Measurements from ENCODE around the gene TEPSIN. TPM values are rescaled to one million over a fixed set of nuclear protein-coding genes. Genes with fewer than 3 reads are reported as not detected.

TEPSIN gene
- total RNA-seq, 2 experiments from 2014 or later: 55.0 to 55.4 TPM

DNA sequence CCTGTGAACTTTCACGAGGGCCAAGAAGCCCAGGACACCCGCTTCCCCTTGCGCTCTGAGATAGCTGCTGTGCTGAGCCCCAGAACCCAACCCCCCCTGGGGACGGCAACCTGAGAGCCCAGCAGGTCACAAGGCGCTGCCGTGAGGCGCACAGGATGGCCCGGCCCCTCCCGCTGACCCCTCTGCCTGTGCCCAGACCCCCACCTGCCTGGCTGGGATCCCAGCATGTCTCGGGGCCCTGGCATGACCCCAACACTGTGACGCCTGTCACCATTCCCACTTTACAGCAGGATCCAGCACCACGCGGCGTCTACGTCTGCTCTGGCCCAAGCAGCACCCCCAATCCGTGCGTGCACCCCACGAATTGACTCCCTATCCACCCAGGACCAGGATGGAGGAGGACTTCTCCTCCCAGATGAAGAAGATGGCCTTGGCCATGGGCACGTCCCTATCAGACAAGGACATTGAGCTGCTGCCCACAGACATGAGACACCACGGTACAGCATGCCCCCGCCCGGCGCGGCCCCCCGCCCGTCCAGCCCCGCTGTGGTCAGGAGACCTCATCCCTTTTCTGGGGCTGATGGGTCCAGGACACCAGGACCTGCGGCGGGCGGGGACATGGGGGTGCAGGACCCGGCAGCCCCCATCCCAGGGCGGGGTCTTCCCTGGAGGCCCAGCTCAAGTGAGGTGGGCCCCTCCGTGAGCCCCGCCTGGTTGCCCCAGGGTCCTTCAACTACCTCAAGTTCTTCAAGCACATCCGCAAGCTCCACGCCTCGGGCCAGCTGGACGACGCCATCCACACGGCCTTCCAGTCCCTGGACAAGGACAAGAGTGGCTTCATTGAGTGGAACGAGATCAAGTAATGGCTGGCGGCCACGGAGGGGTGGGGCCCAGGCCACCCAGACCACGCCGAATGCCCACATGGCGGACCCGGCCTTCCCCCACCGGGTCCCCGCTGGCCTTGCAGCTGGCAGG, 57.7 kb downstream of the TEPSIN start:
- no peaks in the 10 kb centered on the region for H3K4me1 Mint-ChIP-seq
- H3K36me3 Mint-ChIP-seq (ENCODE audit: low read depth): no peaks in the 10 kb centered on the region
- H3K27ac Mint-ChIP-seq: no peak overlapping the region
- no peak for DNase-seq
- POLR2A ChIA-PET: no interaction called here
- CTCF ChIA-PET: interaction anchor here (0.6 kb wide), 1 partner anchor 152 kb away, joined by 6 read pairs; no protein-coding TSS in a partner anchor
- H3K4me3 Mint-ChIP-seq: no peak overlapping the region
- no peaks in the 10 kb centered on the region for H3K9me3 Mint-ChIP-seq
- peaks cover 1% of the 10 kb centered on the region for H3K27me3 Mint-ChIP-seq

GRCh38 chr17:81179861-81180260, 59.0 kb downstream of the TEPSIN start:
- H3K27me3 Mint-ChIP-seq: peaks cover 4% of the 10 kb centered on the region
- no peaks in the 10 kb centered on the region for H3K36me3 Mint-ChIP-seq (ENCODE audit: low read depth)
- no peak overlapping the region for H3K4me3 Mint-ChIP-seq
- CTCF ChIA-PET: no interaction called here
- no peak for DNase-seq
- no peaks in the 10 kb centered on the region for H3K9me3 Mint-ChIP-seq
- POLR2A ChIA-PET: no interaction called here
- no peak overlapping the region for H3K27ac Mint-ChIP-seq
- H3K4me1 Mint-ChIP-seq: no peaks in the 10 kb centered on the region

DNA sequence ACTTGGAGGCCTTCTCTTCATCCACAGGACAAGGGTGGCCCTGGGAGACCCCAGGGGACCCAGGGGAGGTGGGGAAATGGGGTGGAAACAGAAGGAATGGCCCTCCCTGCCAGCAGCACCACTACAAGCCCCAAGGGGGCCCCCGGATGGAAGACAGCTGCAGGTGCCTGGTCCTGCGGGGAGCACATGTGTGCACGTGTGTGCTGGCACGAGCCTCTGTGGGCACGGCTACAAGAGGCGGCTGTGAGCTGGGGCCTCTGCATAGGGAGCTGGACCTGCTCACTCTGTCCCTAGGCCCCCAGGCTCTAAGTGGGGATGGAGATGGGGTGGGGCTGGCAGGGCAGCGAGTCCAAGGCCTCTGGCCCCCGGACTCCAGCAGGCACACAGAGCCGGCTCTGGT, 59.6 kb downstream of the TEPSIN start:
- no peak overlapping the region for H3K4me3 Mint-ChIP-seq
- POLR2A ChIA-PET: no interaction called here
- H3K4me1 Mint-ChIP-seq: no peaks in the 10 kb centered on the region
- peaks cover 4% of the 10 kb centered on the region for H3K27me3 Mint-ChIP-seq
- no peaks in the 10 kb centered on the region for H3K36me3 Mint-ChIP-seq (ENCODE audit: low read depth)
- CTCF ChIA-PET: no interaction called here
- H3K9me3 Mint-ChIP-seq: no peaks in the 10 kb centered on the region
- no peak overlapping the region for H3K27ac Mint-ChIP-seq
- no peak for DNase-seq

Other genes starting within 250 kb of the TEPSIN start
- gene CHMP6, start 247.2 kb downstream of the TEPSIN start, total RNA-seq: 10 to 100 TPM; 30.3 to 31.6 TPM
- gene BAIAP2, start 203.9 kb downstream of the TEPSIN start, total RNA-seq: 1 to 10 TPM; 1.5 to 2.4 TPM
- not detected for gene PVALEF, start 73.5 kb downstream of the TEPSIN start, total RNA-seq
- 1 to 10 TPM; 1.1 to 1.8 TPM for gene AATK, start 72.8 kb downstream of the TEPSIN start, total RNA-seq
- 10 to 100 TPM; 10.1 to 11.6 TPM for gene CEP131, start 16.1 kb downstream of the TEPSIN start, total RNA-seq
- 10 to 100 TPM; 27.8 to 33.5 TPM for gene NDUFAF8, start 263 bp upstream of the TEPSIN start, total RNA-seq
- 100 to 1,000 TPM; 112 to 114 TPM for gene SLC38A10, start 56.3 kb upstream of the TEPSIN start, total RNA-seq
- under 1 TPM; 0.15 to 0.18 TPM for gene BAHCC1, start 156.4 kb upstream of the TEPSIN start, total RNA-seq

Measured in activated CD4-positive, alpha-beta memory T cell treated with anti-CD3 and anti-CD28 coated beads, Interleukin-2, amount 10 ng/mL, durations not matched to agents 7 days and 5 days (primary cell).